GM21529 (cell line): Measurements from ENCODE around the gene STX5.
"Not testable (repeated sequence)": the region's sequence is repeated elsewhere in the genome, so short reads cannot be mapped to it uniquely, and the experiment has no call there.

Source experiments
- ATAC-seq: cut with Tn5 transposase; IDR thresholded peaks from one replicate; pipeline ENCODE4 v1.9.1; 2021; ENCODE audit not compliant: unreplicated experiment

Gene STX5

GRCh38 chr11:62830904-62831519 is 839 bp downstream of the STX5 start:
- ATAC-seq = no peak

- ATAC-seq = not testable (repeated sequence)
Observed at GRCh38 chr11:62828130-62828529, 3.7 kb downstream of the STX5 start.

GRCh38 chr11:62823677-62824076 is 8.2 kb downstream of the STX5 start:
- no peak for ATAC-seq

GRCh38 chr11:62817129-62817528 is 14.7 kb downstream of the STX5 start:
- no peak for ATAC-seq

- ATAC-seq = no peak
Observed at GRCh38 chr11:62816557-62816956, 15.3 kb downstream of the STX5 start.

GRCh38 chr11:62811659-62812058 is 20.2 kb downstream of the STX5 start:
- no peak for ATAC-seq

GRCh38 chr11:62810748-62811147 is 21.1 kb downstream of the STX5 start:
- no peak for ATAC-seq

GRCh38 chr11:62806611-62807121 is 25.2 kb downstream of the STX5 start:
- ATAC-seq = no peak

GRCh38 chr11:62805961-62806441 is 25.9 kb downstream of the STX5 start:
- no peak for ATAC-seq

- ATAC-seq = peak; percentile 80
Observed at GRCh38 chr11:62805076-62805892, 26.6 kb downstream of the STX5 start, which contains the start of gene NXF1. NXF1 (minus strand) TSS chr11:62805440; CDS start chr11:62805356, 84 bp downstream.

GRCh38 chr11:62804310-62805075 is 27.4 kb downstream of the STX5 start:
- no peak for ATAC-seq

- ATAC-seq = no peak
Observed at GRCh38 chr11:62801071-62801470, 30.8 kb downstream of the STX5 start.

GRCh38 chr11:62799486-62799885 is 32.4 kb downstream of the STX5 start:
- ATAC-seq = no peak

GRCh38 chr11:62796281-62796680 is 35.6 kb downstream of the STX5 start:
- ATAC-seq = no peak

- no peak for ATAC-seq
Observed at GRCh38 chr11:62794201-62794775, 37.6 kb downstream of the STX5 start.

- peak; percentile 4 for ATAC-seq
Observed at GRCh38 chr11:62792202-62792575, 39.7 kb downstream of the STX5 start.

- peak; percentile 62 for ATAC-seq
Observed at GRCh38 chr11:62791501-62792201, 40.2 kb downstream of the STX5 start, which contains the start of gene TMEM223. TMEM223 (minus strand) TSS chr11:62792006; CDS start chr11:62791994, 12 bp downstream.

- no peak for ATAC-seq
Observed at GRCh38 chr11:62789576-62789975, 42.3 kb downstream of the STX5 start.

GRCh38 chr11:62788991-62789390 is 42.9 kb downstream of the STX5 start:
- ATAC-seq = no peak
